Ureter (tissue), 1 donor: ENCODE results near the gene NIPA2. TPM values are rescaled to one million over a fixed set of nuclear protein-coding genes. Genes with fewer than 3 reads are reported as not detected.

Experiments used
- DNase-seq: peaks from one replicate; pipeline ENCODE4 v3.0.0-alpha.2; 2020; ENCODE audit warnings: low spot score
- total RNA-seq: library from RNA; stranded (reverse); gene quantifications from one replicate; pipeline ENCODE4 v1.2.4, GENCODE V29; 2023
- donor health status: DM: yes; HTN: yes; CAD: no.

NIPA2 gene
- total RNA-seq, 1 donor from 2014 or later = 39.2 TPM

GRCh38 chr15:22877607-22878006 lies 39.1 kb downstream of the NIPA2 start:
- DNase-seq = no peak

- no peak for DNase-seq
Observed at GRCh38 chr15:22878103-22878502, 39.6 kb downstream of the NIPA2 start.

GRCh38 chr15:22880068-22880980 lies 41.9 kb downstream of the NIPA2 start:
- DNase-seq = no peak

- DNase-seq = no peak
Observed at GRCh38 chr15:22880981-22881738, 42.7 kb downstream of the NIPA2 start.

GRCh38 chr15:22881739-22882440 lies 43.4 kb downstream of the NIPA2 start:
- no peak for DNase-seq

- DNase-seq = no peak
Observed at GRCh38 chr15:22883196-22883595, 44.7 kb downstream of the NIPA2 start.

GRCh38 chr15:22884344-22884743 lies 45.9 kb downstream of the NIPA2 start:
- DNase-seq = no peak

- DNase-seq = no peak
Observed at GRCh38 chr15:22885120-22885519, 46.7 kb downstream of the NIPA2 start.

- DNase-seq = no peak
Observed at GRCh38 chr15:22887157-22887951, 48.9 kb downstream of the NIPA2 start.

- no peak for DNase-seq
Observed at GRCh38 chr15:22888120-22888859, 49.8 kb downstream of the NIPA2 start.

GRCh38 chr15:22889146-22889818 lies 50.8 kb downstream of the NIPA2 start:
- no peak for DNase-seq

- DNase-seq = no peak
Observed at GRCh38 chr15:22890296-22890695, 51.8 kb downstream of the NIPA2 start.

GRCh38 chr15:22891426-22892210 lies 53.2 kb downstream of the NIPA2 start:
- DNase-seq = no peak

GRCh38 chr15:22892333-22892732 lies 53.9 kb downstream of the NIPA2 start:
- DNase-seq = no peak

- no peak for DNase-seq
Observed at GRCh38 chr15:22893081-22893480, 54.6 kb downstream of the NIPA2 start.

GRCh38 chr15:22893881-22894280 lies 55.4 kb downstream of the NIPA2 start:
- no peak for DNase-seq

GRCh38 chr15:22895465-22896190 lies 57.2 kb downstream of the NIPA2 start:
- peak; percentile 82 for DNase-seq

GRCh38 chr15:22902046-22902445 lies 63.6 kb downstream of the NIPA2 start:
- no peak for DNase-seq

GRCh38 chr15:22902578-22902977 lies 64.1 kb downstream of the NIPA2 start:
- DNase-seq = no peak
